GM12801 (cell line): ENCODE results near the gene SLC25A21.

Experiments
- CTCF ChIP-seq: IDR thresholded peaks from one replicate; pipeline ENCODE4 v1.5.1; 2011; ENCODE audit warnings: control low read depth; ENCODE audit not compliant: insufficient read length; ENCODE audit errors: extremely low read depth

The SLC25A21 gene

GRCh38 chr14:37202265-37202664 is 29.9 kb upstream of the SLC25A21 start:
- no peak for TF ChIP-seq CTCF

GRCh38 chr14:37201724-37202123 is 29.3 kb upstream of the SLC25A21 start:
- TF ChIP-seq CTCF: no peak

GRCh38 chr14:37198907-37199306 is 26.5 kb upstream of the SLC25A21 start:
- no peak for TF ChIP-seq CTCF

GRCh38 chr14:37198273-37198598 is 25.8 kb upstream of the SLC25A21 start:
- no peak for TF ChIP-seq CTCF

GRCh38 chr14:37197421-37198272 is 25.2 kb upstream of the SLC25A21 start, which contains the start of gene MIPOL1:
Gene MIPOL1, plus strand, starts transcription at chr14:37197937. Its CDS starts 49,952 bp downstream, at chr14:37247889.
- TF ChIP-seq CTCF: no peak

- TF ChIP-seq CTCF: no peak
These were observed 24.4 kb upstream of the SLC25A21 start for GRCh38 chr14:37196604-37197420.

- TF ChIP-seq CTCF: no peak
These were observed 22.9 kb upstream of the SLC25A21 start for GRCh38 chr14:37195327-37195726.
